HL-60 (cell line): ENCODE data around the gene HOXA2.

Source experiments
- GABPA ChIP-seq: IDR thresholded peaks from 2 replicates; pipeline ENCODE4 v1.6.1; 2012; ENCODE audit warnings: low read depth
- POLR2AphosphoS5 ChIP-seq: IDR thresholded peaks from 2 replicates; pipeline ENCODE4 v1.6.1; 2012; ENCODE audit warnings: low read depth
- SPI1 ChIP-seq: IDR thresholded peaks from 2 replicates; pipeline ENCODE4 v1.6.1; 2012; ENCODE audit warnings: low read depth, mild to moderate bottlenecking, borderline replicate concordance
- TF ChIP-seq, protein P1 (sequence below): IDR thresholded peaks from one replicate; pipeline ENCODE4 v1.5.1; 2011; ENCODE audit warnings: low read length, control low read depth, inconsistent platforms; ENCODE audit not compliant: insufficient read depth
- TF ChIP-seq, protein P2 (sequence below): IDR thresholded peaks from 2 replicates; pipeline ENCODE4 v1.6.1; 2012; ENCODE audit warnings: low read depth; ENCODE audit not compliant: insufficient replicate concordance

GRCh38 chr7:27134392-27134791, 31.9 kb upstream of the HOXA2 start:
- TF ChIP-seq, protein P1, sequence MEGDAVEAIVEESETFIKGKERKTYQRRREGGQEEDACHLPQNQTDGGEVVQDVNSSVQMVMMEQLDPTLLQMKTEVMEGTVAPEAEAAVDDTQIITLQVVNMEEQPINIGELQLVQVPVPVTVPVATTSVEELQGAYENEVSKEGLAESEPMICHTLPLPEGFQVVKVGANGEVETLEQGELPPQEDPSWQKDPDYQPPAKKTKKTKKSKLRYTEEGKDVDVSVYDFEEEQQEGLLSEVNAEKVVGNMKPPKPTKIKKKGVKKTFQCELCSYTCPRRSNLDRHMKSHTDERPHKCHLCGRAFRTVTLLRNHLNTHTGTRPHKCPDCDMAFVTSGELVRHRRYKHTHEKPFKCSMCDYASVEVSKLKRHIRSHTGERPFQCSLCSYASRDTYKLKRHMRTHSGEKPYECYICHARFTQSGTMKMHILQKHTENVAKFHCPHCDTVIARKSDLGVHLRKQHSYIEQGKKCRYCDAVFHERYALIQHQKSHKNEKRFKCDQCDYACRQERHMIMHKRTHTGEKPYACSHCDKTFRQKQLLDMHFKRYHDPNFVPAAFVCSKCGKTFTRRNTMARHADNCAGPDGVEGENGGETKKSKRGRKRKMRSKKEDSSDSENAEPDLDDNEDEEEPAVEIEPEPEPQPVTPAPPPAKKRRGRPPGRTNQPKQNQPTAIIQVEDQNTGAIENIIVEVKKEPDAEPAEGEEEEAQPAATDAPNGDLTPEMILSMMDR, result no peak
- TF ChIP-seq POLR2AphosphoS5, result no peak
- TF ChIP-seq, protein P2, sequence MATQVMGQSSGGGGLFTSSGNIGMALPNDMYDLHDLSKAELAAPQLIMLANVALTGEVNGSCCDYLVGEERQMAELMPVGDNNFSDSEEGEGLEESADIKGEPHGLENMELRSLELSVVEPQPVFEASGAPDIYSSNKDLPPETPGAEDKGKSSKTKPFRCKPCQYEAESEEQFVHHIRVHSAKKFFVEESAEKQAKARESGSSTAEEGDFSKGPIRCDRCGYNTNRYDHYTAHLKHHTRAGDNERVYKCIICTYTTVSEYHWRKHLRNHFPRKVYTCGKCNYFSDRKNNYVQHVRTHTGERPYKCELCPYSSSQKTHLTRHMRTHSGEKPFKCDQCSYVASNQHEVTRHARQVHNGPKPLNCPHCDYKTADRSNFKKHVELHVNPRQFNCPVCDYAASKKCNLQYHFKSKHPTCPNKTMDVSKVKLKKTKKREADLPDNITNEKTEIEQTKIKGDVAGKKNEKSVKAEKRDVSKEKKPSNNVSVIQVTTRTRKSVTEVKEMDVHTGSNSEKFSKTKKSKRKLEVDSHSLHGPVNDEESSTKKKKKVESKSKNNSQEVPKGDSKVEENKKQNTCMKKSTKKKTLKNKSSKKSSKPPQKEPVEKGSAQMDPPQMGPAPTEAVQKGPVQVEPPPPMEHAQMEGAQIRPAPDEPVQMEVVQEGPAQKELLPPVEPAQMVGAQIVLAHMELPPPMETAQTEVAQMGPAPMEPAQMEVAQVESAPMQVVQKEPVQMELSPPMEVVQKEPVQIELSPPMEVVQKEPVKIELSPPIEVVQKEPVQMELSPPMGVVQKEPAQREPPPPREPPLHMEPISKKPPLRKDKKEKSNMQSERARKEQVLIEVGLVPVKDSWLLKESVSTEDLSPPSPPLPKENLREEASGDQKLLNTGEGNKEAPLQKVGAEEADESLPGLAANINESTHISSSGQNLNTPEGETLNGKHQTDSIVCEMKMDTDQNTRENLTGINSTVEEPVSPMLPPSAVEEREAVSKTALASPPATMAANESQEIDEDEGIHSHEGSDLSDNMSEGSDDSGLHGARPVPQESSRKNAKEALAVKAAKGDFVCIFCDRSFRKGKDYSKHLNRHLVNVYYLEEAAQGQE, result no peak
- no peak for TF ChIP-seq GABPA
- TF ChIP-seq SPI1, result no peak
